ENCODE data around the gene GPD1.

The GPD1 gene

GRCh38 chr12:50123203-50123602, 19.4 kb downstream of the GPD1 start:
- H3K27me3 ChIP-seq (ENCODE audit: insufficient read depth, low read length) = no peaks in the 10 kb centered on the region
- H3K79me2 ChIP-seq (ENCODE audit: insufficient read depth, low read length) = no peaks in the 10 kb centered on the region
- no peak overlapping the region for H3K4me3 ChIP-seq (ENCODE audit: low read depth, low read length, poor library complexity, severe bottlenecking)
- no peak overlapping the region for H3K9ac ChIP-seq (ENCODE audit: low read length)
- peaks cover 71% of the 10 kb centered on the region for H3K36me3 ChIP-seq (ENCODE audit: insufficient read depth, low read length)
- H3K4me1 ChIP-seq (ENCODE audit: insufficient read depth, low read length, severe bottlenecking) = no peaks in the 10 kb centered on the region
- H3K9me3 ChIP-seq (ENCODE audit: low read length) = no peaks in the 10 kb centered on the region
- H3K4me2 ChIP-seq (ENCODE audit: low read length) = no peak overlapping the region
- no peak overlapping the region for H2AFZ ChIP-seq (ENCODE audit: low read length)
- no peaks in the 10 kb centered on the region for H3F3A ChIP-seq (ENCODE audit: insufficient read depth, low read length)
- no peak overlapping the region for H3K27ac ChIP-seq (ENCODE audit: low read depth, low read length, poor library complexity, severe bottlenecking)
- H3K9me2 ChIP-seq (ENCODE audit: low read depth, low read length) = no peaks in the 10 kb centered on the region
- H4K20me1 ChIP-seq (ENCODE audit: insufficient read depth, low read length) = no peaks in the 10 kb centered on the region
- no peak for TF ChIP-seq EZH2 (IDR thresholded peaks at IDR 0.05; ENCODE audit: borderline replicate concordance, low read length)
- TF ChIP-seq, protein P1, sequence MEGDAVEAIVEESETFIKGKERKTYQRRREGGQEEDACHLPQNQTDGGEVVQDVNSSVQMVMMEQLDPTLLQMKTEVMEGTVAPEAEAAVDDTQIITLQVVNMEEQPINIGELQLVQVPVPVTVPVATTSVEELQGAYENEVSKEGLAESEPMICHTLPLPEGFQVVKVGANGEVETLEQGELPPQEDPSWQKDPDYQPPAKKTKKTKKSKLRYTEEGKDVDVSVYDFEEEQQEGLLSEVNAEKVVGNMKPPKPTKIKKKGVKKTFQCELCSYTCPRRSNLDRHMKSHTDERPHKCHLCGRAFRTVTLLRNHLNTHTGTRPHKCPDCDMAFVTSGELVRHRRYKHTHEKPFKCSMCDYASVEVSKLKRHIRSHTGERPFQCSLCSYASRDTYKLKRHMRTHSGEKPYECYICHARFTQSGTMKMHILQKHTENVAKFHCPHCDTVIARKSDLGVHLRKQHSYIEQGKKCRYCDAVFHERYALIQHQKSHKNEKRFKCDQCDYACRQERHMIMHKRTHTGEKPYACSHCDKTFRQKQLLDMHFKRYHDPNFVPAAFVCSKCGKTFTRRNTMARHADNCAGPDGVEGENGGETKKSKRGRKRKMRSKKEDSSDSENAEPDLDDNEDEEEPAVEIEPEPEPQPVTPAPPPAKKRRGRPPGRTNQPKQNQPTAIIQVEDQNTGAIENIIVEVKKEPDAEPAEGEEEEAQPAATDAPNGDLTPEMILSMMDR (IDR thresholded peaks at IDR 0.05; ENCODE audit: low read length) = no peak

DNA sequence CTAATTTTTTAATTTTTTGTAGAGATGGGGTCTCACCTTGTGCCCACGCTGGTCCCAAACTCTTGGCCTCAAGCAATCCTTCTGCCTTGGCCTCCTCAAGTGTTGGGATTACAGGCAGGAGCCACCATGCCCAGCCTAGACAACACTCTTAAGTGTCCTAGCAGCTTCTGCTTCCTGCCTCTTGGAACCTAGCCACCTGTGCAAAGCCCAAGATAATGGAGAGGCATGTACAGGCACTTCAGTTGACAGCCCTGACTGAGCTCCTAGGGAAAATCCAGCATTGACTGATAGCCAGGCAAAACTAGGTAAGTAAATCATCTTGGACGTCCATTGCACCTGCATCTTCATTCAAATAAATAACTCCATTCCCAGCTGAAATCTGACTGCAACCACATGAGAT, 23.7 kb downstream of the GPD1 start:
- Histone ChIP-seq H3K36me3 (ENCODE audit: insufficient read depth, low read length) (peaks cover 64% of the 10 kb centered on the region), H3K9me2 (ENCODE audit: low read depth, low read length) (no peaks in the 10 kb centered on the region), H2AFZ (ENCODE audit: low read length) (no peak overlapping the region), H3K4me3 (ENCODE audit: low read depth, low read length, poor library complexity, severe bottlenecking) (no peak overlapping the region), H3K9ac (ENCODE audit: low read length) (no peak overlapping the region), H3K9me3 (ENCODE audit: low read length) (no peaks in the 10 kb centered on the region), H4K20me1 (ENCODE audit: insufficient read depth, low read length) (no peaks in the 10 kb centered on the region), H3K27ac (ENCODE audit: low read depth, low read length, poor library complexity, severe bottlenecking) (no peak overlapping the region), H3F3A (ENCODE audit: insufficient read depth, low read length) (no peaks in the 10 kb centered on the region), H3K4me1 (ENCODE audit: insufficient read depth, low read length, severe bottlenecking) (no peaks in the 10 kb centered on the region), H3K27me3 (ENCODE audit: insufficient read depth, low read length) (no peaks in the 10 kb centered on the region), H3K79me2 (ENCODE audit: insufficient read depth, low read length) (no peaks in the 10 kb centered on the region), H3K4me2 (ENCODE audit: low read length) (no peak overlapping the region)
- TF ChIP-seq, protein P1 (IDR thresholded peaks at IDR 0.05; ENCODE audit: low read length) = no peak
- TF ChIP-seq EZH2 (IDR thresholded peaks at IDR 0.05; ENCODE audit: borderline replicate concordance, low read length) = no peak

GRCh38 chr12:50129290-50129689, 25.5 kb downstream of the GPD1 start:
- Histone ChIP-seq H3K9me3 (ENCODE audit: low read length) (no peaks in the 10 kb centered on the region), H3K9me2 (ENCODE audit: low read depth, low read length) (no peaks in the 10 kb centered on the region), H4K20me1 (ENCODE audit: insufficient read depth, low read length) (no peaks in the 10 kb centered on the region), H3K9ac (ENCODE audit: low read length) (no peak overlapping the region), H3K4me1 (ENCODE audit: insufficient read depth, low read length, severe bottlenecking) (no peaks in the 10 kb centered on the region), H2AFZ (ENCODE audit: low read length) (no peak overlapping the region), H3K27me3 (ENCODE audit: insufficient read depth, low read length) (no peaks in the 10 kb centered on the region), H3K27ac (ENCODE audit: low read depth, low read length, poor library complexity, severe bottlenecking) (no peak overlapping the region), H3K36me3 (ENCODE audit: insufficient read depth, low read length) (peaks cover 69% of the 10 kb centered on the region), H3K4me3 (ENCODE audit: low read depth, low read length, poor library complexity, severe bottlenecking) (no peak overlapping the region), H3F3A (ENCODE audit: insufficient read depth, low read length) (no peaks in the 10 kb centered on the region), H3K79me2 (ENCODE audit: insufficient read depth, low read length) (no peaks in the 10 kb centered on the region), H3K4me2 (ENCODE audit: low read length) (no peak overlapping the region)
- TF ChIP-seq EZH2 (IDR thresholded peaks at IDR 0.05; ENCODE audit: borderline replicate concordance, low read length) = no peak
- TF ChIP-seq, protein P1 (IDR thresholded peaks at IDR 0.05; ENCODE audit: low read length) = no peak
